Right renal cortex interstitium (tissue), 3 donors: Measurements from ENCODE around the gene SHISA9. TPM values are rescaled to one million over a fixed set of nuclear protein-coding genes. Genes with fewer than 3 reads are reported as not detected.

ENCODE experiments used
- DNase-seq, 3 donors: peaks; one replicate each; pipeline ENCODE4 v3.0.0-alpha.2; 2013; ENCODE audit warnings: low read depth in 3 of 3, low spot score in 2 of 3
- polyA plus RNA-seq, 3 donors: library from polyadenylated mRNA; unstranded; fragments of 120-200 nt; gene quantifications; one replicate each; pipeline ENCODE4 v1.2.1, GENCODE V29; 2013; ENCODE audit not compliant: insufficient read length in 3 of 3

The SHISA9 gene
- polyA plus RNA-seq, 3 donors = 3.5 to 5.4 (median 4.6) TPM

- DNase-seq = no peak
These were observed 340.8 kb downstream of the SHISA9 start for GRCh38 chr16:13242201-13242600.

GRCh38 chr16:13244770-13245169, 343.4 kb downstream of the SHISA9 start:
- no peak for DNase-seq

GRCh38 chr16:13245713-13246377, 344.4 kb downstream of the SHISA9 start:
- DNase-seq = no peak

- no peak for DNase-seq
These were observed 353.7 kb downstream of the SHISA9 start for GRCh38 chr16:13254998-13255614.

- DNase-seq = no peak
These were observed 361.1 kb downstream of the SHISA9 start for GRCh38 chr16:13262270-13263090.

GRCh38 chr16:13264749-13265552, 363.6 kb downstream of the SHISA9 start:
- no peak for DNase-seq

GRCh38 chr16:13269359-13269758, 368.0 kb downstream of the SHISA9 start:
- no peak for DNase-seq

- no peak for DNase-seq
These were observed 368.6 kb downstream of the SHISA9 start for GRCh38 chr16:13269905-13270528.

- no peak for DNase-seq
These were observed 369.2 kb downstream of the SHISA9 start for GRCh38 chr16:13270602-13271001.

- DNase-seq = no peak
These were observed 388.1 kb downstream of the SHISA9 start for GRCh38 chr16:13289515-13289914.

Other genes starting within 250 kb of the SHISA9 start
- gene CPPED1, start 97.7 kb upstream of the SHISA9 start, polyA plus RNA-seq = 10 to 100 TPM; 23.3 to 29.4 (median 25.7) TPM